Esophagus muscularis mucosa (tissue), 4 donors: ENCODE data around the gene TPK1. TPM values are rescaled to one million over a fixed set of nuclear protein-coding genes. Genes with fewer than 3 reads are reported as not detected.

Source experiments
- DNase-seq: peaks from one replicate; pipeline ENCODE4 v3.0.0-alpha.2; 2017; ENCODE audit errors: extremely low spot score
- H3K27ac ChIP-seq, 4 donors: fragments of 200-600 bp; sonication (generic); replicated peaks in 1 of 4; 1 replicate in 3 of 4; 2 replicates in 1 of 4; pipeline ENCODE4 v1.5.1; 2016 to 2019; ENCODE audit warnings: mild to moderate bottlenecking in 1 of 4
- H3K27me3 ChIP-seq, 4 donors: fragments of 200-600 bp; sonication (generic); one replicate each; pipeline versions ENCODE4 v1.5.1 to v1.6.0; 2016 to 2019
- H3K36me3 ChIP-seq, 4 donors: fragments of 200-600 bp; sonication (generic); one replicate each; pipeline ENCODE4 v1.5.1; 2016 to 2019
- H3K4me1 ChIP-seq, 4 donors: fragments of 200-600 bp; sonication (generic); one replicate each; pipeline ENCODE4 v1.5.1; 2016 to 2019
- H3K4me3 ChIP-seq, 4 donors: fragments of 200-600 bp; sonication (generic); 1 replicate in 2 of 4; 2 replicates in 2 of 4; pipeline ENCODE4 v1.5.1; 2016 to 2019; ENCODE audit warnings: mild to moderate bottlenecking in 4 of 4, moderate library complexity in 1 of 4
- H3K9me3 ChIP-seq, 4 donors: fragments of 200-600 bp; sonication (generic); 1 replicate in 3 of 4; 2 replicates in 1 of 4; pipeline ENCODE4 v1.5.1; 2016 to 2019
- EP300 ChIP-seq: sonication (generic); formaldehyde crosslinking; IDR thresholded peaks from one replicate; pipeline ENCODE4 v1.6.1; 2017; ENCODE audit warnings: antibody characterized with exemption
- POLR2A ChIP-seq: fragments of 450-650 bp; IDR thresholded peaks from one replicate; pipeline ENCODE4 v1.6.1; 2017; ENCODE audit warnings: antibody characterized with exemption, moderate library complexity, mild to moderate bottlenecking, low read depth
- POLR2AphosphoS5 ChIP-seq, 2 donors: sonication (generic); formaldehyde crosslinking; IDR thresholded peaks; one replicate each; pipeline ENCODE4 v1.6.1; 2017; ENCODE audit warnings: antibody characterized with exemption in 2 of 2
- WGBS: methylation state at CpG from one replicate; pipeline ENCODE4 v1.1.5; 2018; 5-methylcytosine and 5-hydroxymethylcytosine counted together
- intact Hi-C: fragments of 100-400 bp; cut with DNase I; formaldehyde crosslinking; loops from one replicate; pipeline ENCODE4 v1.15.1; 2023
- total RNA-seq, 4 donors: library from RNA; depleted of rRNA; stranded (reverse); fragments of >200 nt; gene quantifications; one replicate each; pipeline versions ENCODE4 v1.1.0 to v1.2.1, GENCODE V29; 2016
- TF ChIP-seq, protein P1 (sequence below), 3 experiments: fragments of 200-600 bp in 2 of 3; fragments of 450-650 bp in 1 of 3; sonication (generic) in 2 of 3; IDR thresholded peaks; one replicate each; pipeline ENCODE4 v1.5.1; 2017 to 2019; ENCODE audit warnings: antibody characterized with exemption in 3 of 3, mild to moderate bottlenecking in 2 of 3, moderate library complexity in 1 of 3

Gene TPK1
- total RNA-seq, 4 donors from 2014 or later, result 2.7 to 4.3 (median 3.4) TPM

DNA sequence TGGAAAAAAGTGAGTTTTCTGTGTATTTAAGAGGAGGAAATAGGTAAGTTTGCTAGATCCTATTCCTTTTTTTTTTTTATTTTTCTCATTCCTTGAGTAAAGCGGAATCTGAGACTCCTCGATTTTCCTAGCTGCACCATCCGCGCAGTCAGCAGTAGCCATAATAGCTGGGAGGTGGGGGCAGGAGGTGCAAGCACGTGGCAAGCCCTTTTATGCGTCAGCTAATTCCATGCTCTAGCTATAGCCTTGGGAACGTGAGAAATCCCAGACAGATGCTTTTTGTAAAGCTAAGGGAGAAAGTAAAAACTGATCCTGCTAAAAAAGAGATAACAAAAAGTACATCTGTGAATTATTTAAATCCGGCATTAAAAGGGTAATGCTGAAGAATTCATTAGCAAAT lies 33.2 kb upstream of the TPK1 start:
- 73% methylated on average over 8 of the region's 8 CpGs for WGBS
- no peaks in the 10 kb centered on the region for H3K36me3 ChIP-seq
- no peak for TF ChIP-seq EP300
- TF ChIP-seq, protein P1, sequence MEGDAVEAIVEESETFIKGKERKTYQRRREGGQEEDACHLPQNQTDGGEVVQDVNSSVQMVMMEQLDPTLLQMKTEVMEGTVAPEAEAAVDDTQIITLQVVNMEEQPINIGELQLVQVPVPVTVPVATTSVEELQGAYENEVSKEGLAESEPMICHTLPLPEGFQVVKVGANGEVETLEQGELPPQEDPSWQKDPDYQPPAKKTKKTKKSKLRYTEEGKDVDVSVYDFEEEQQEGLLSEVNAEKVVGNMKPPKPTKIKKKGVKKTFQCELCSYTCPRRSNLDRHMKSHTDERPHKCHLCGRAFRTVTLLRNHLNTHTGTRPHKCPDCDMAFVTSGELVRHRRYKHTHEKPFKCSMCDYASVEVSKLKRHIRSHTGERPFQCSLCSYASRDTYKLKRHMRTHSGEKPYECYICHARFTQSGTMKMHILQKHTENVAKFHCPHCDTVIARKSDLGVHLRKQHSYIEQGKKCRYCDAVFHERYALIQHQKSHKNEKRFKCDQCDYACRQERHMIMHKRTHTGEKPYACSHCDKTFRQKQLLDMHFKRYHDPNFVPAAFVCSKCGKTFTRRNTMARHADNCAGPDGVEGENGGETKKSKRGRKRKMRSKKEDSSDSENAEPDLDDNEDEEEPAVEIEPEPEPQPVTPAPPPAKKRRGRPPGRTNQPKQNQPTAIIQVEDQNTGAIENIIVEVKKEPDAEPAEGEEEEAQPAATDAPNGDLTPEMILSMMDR (IDR thresholded peaks at IDR 0.05), result no peak
- TF ChIP-seq POLR2AphosphoS5 (IDR thresholded peaks at IDR 0.05), result no peak
- no peak for TF ChIP-seq POLR2A

DNA sequence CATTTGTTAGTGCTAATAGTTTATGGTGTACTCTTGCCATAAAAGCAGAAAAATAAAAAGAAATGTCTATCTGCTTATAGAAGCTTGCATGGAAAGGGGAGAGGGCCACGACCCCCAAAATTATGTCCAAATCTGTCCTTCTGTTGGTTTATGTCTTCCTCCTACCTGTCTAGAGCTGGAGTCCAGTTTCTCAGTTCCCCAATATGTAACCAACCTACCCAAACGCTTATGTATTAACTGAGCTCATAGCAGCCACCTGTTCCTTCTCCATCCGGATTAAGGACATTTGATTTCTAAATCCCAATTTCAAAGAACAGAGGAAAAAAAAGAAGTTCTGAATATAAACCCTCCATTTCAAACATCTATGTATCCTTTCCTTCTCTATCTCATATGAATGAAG lies 30.3 kb upstream of the TPK1 start:
- Histone ChIP-seq H3K4me3 (no peak overlapping the region), H3K4me1 (no peaks in the 10 kb centered on the region), H3K27me3 (no peaks in the 10 kb centered on the region), H3K36me3 (no peaks in the 10 kb centered on the region), H3K27ac (no peak overlapping the region), H3K9me3 (no peaks in the 10 kb centered on the region)
- intact Hi-C loops, result no loop called here
- TF ChIP-seq, protein P1 (IDR thresholded peaks at IDR 0.05), result no peak
- TF ChIP-seq POLR2AphosphoS5 (IDR thresholded peaks at IDR 0.05) (no peak), EP300 (no peak), POLR2A (no peak)
- no peak for DNase-seq
- WGBS, result 70% methylated on average over 3 of the region's 3 CpGs

More for the DNA sequence above, 33.2 kb upstream of the TPK1 start:
- intact Hi-C loops, result no loop called here
- no peaks in the 10 kb centered on the region for H3K4me1 ChIP-seq
- no peak overlapping the region for H3K4me3 ChIP-seq
- no peaks in the 10 kb centered on the region for H3K27me3 ChIP-seq
- no peak for DNase-seq
- no peak overlapping the region for H3K27ac ChIP-seq
- H3K9me3 ChIP-seq, result no peaks in the 10 kb centered on the region

DNA sequence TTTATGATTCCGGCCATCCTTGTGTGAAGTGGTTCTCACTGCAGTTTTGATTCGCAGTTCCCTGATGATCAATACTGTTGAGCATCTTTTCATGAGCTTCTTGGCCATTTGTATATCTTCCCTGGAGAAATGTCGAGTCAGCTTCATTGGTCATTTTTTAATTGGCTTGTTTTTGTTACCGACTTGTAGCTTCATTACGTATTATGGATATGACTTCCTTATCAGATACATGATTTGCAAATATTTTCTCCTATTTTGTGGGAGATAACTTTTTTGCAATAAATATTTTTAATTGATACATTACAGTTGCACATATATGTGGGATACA lies 27.4 kb upstream of the TPK1 start:
- Histone ChIP-seq H3K4me3 (no peak overlapping the region), H3K36me3 (no peaks in the 10 kb centered on the region), H3K27me3 (no peaks in the 10 kb centered on the region), H3K27ac (no peak overlapping the region), H3K4me1 (no peaks in the 10 kb centered on the region), H3K9me3 (no peaks in the 10 kb centered on the region)
- 87% methylated on average over 5 of the region's 5 CpGs for WGBS
- TF ChIP-seq, protein P1 (IDR thresholded peaks at IDR 0.05), result no peak
- TF ChIP-seq EP300, result no peak
- no peak for TF ChIP-seq POLR2AphosphoS5 (IDR thresholded peaks at IDR 0.05)
- TF ChIP-seq POLR2A, result no peak
- intact Hi-C loops, result no loop called here
- no peak for DNase-seq

DNA sequence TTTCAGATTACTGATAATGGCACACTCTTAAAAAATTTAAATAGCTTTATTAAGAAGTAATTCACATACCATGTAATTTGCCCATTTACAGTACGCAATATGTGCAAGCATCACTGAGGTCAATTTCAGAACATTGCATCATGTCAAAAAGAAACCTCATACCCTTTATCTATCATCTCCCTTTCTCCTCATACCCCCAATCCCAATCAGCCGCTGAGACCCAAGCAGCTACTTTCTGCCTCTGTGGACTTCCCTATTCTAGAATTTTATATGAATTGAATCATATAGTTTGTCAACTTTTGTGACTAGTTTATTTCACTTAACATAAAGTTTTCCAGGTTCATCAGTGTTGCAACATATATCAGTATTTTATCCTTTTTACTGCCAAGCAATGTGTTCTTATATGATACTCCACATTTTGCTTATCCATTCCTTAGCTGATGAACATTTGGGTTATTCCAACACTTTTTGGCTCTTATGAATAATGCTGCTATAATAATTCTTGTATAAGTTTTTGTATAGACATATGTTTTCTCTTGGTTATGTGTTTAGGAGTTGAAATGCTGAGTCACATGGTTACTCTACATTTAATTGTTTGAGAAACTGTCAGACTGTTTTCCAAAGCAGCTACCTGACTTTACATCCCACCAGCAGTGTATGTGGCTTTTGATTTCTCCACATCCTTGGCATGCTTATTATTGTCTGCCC lies 26.9 kb upstream of the TPK1 start:
- no peak for DNase-seq
- WGBS, result 92% methylated on average over 2 of the region's 2 CpGs
- intact Hi-C loops, result no loop called here
- Histone ChIP-seq H3K4me3 (no peak overlapping the region), H3K36me3 (no peaks in the 10 kb centered on the region), H3K27ac (no peak overlapping the region), H3K9me3 (no peaks in the 10 kb centered on the region), H3K4me1 (peaks cover 0 to 2% (median 0%) of the 10 kb centered on the region in 4 donors), H3K27me3 (no peaks in the 10 kb centered on the region)
- TF ChIP-seq POLR2A, result no peak
- no peak for TF ChIP-seq EP300
- no peak for TF ChIP-seq POLR2AphosphoS5 (IDR thresholded peaks at IDR 0.05)
- TF ChIP-seq, protein P1 (IDR thresholded peaks at IDR 0.05), result no peak

DNA sequence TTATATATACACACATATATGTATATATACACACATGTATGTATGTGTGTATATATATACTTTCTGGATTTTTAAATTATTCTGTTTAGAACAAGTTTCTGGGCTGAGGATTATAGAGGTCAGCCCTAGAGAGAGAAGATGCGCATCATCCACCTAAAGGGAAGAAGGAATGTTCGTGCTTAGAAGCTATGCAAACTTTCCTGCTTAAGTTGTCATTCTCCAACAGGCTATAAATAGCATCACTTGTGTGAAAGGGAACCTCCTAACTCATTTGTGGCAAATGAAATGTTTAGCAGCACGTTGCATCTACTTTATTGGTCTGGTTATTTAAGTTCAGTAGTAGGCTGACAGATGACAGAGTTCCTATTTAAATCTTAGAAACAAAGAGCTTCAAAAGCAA lies 23.9 kb upstream of the TPK1 start:
- Histone ChIP-seq H3K36me3 (no peaks in the 10 kb centered on the region), H3K27ac (no peak overlapping the region), H3K4me1 (peaks cover 0 to 5% (median 0%) of the 10 kb centered on the region in 4 donors), H3K9me3 (no peaks in the 10 kb centered on the region), H3K4me3 (no peak overlapping the region), H3K27me3 (no peaks in the 10 kb centered on the region)
- DNase-seq, result no peak
- TF ChIP-seq POLR2A (no peak), EP300 (no peak), POLR2AphosphoS5 (IDR thresholded peaks at IDR 0.05) (no peak)
- TF ChIP-seq, protein P1 (IDR thresholded peaks at IDR 0.05), result no peak
- intact Hi-C loops, result no loop called here
- 61% methylated on average over 3 of the region's 3 CpGs for WGBS
